Endothelial cell of umbilical vein (primary cell): Measurements from ENCODE around the gene COL7A1. TPM values are rescaled to one million over a fixed set of nuclear protein-coding genes. Genes with fewer than 3 reads are reported as not detected.

ENCODE experiments used
- BruUV-seq: library from RNA; stranded (reverse); fragments of 400-500 nt; replicated peaks from 2 replicates; lab custom pipeline; 2021; lab: Mats Ljungman, UMichigan
- CTCF ChIA-PET: fragments of 300-600, 350-600 bp; sonication (Branson Sonifier 250); formaldehyde crosslinking; loops from one replicate; lab custom pipeline; 2021; ENCODE audit warnings: antibody characterized with exemption, inconsistent platforms; lab: Charles Lee
- POLR2A ChIA-PET: fragments of 300-600, 350-600 bp; sonication (Branson Sonifier 250); formaldehyde crosslinking; loops from one replicate; lab custom pipeline; 2021; ENCODE audit warnings: antibody characterized with exemption, inconsistent platforms; lab: Charles Lee
- DNase-seq: peaks from one replicate; pipeline ENCODE4 v3.0.0-alpha.2; 2011; ENCODE audit warnings: low read depth, low spot score
- FAIRE-seq: peaks from 2 replicates; lab custom pipeline; 2011; peaks lifted over from hg19 to GRCh38; lab: Jason Lieb, UNC
- H2AFZ ChIP-seq: 2 replicates; pipeline ENCODE4 v1.6.0; 2012; ENCODE audit warnings: low read depth, low read length, control low read depth, inconsistent platforms
- H3K27ac ChIP-seq: 2 replicates; pipeline ENCODE4 v1.5.1; 2011; ENCODE audit warnings: low read depth, mild to moderate bottlenecking, control low read depth, low read length, moderate library complexity; ENCODE audit not compliant: insufficient read depth
- H3K27me3 ChIP-seq, 2 experiments: 2 replicates each; pipeline versions ENCODE4 v1.6.0 to v1.6.1; 2011; ENCODE audit warnings: low read length in 2 of 2, mixed read lengths in 1 of 2; ENCODE audit not compliant: control insufficient read depth in 2 of 2, insufficient read depth in 2 of 2
- H3K36me3 ChIP-seq, 2 experiments: 2 replicates in 1 of 2; 3 replicates in 1 of 2; pipeline ENCODE4 v1.5.1; 2011; ENCODE audit warnings: low read length in 2 of 2, mild to moderate bottlenecking in 1 of 2, moderate library complexity in 1 of 2; ENCODE audit not compliant: control insufficient read depth in 2 of 2, insufficient read depth in 2 of 2; ENCODE audit errors: extremely low read depth in 1 of 2
- H3K4me1 ChIP-seq: 3 replicates; pipeline ENCODE4 v1.5.1; 2011; ENCODE audit warnings: mild to moderate bottlenecking, low read length; ENCODE audit not compliant: control insufficient read depth, insufficient read depth; ENCODE audit errors: extremely low read depth
- H3K4me2 ChIP-seq: 2 replicates; pipeline ENCODE4 v1.6.1; 2011; ENCODE audit warnings: low read length, control low read depth, mixed read lengths; ENCODE audit not compliant: insufficient read depth
- H3K4me3 ChIP-seq, 3 experiments: fragments of 200-600 bp in 1 of 3; sonication (generic), shearing (Covaris generic) in 1 of 3; replicated peaks in 1 of 3; 2 replicates each; pipeline ENCODE4 v1.5.1; 2011 to 2016; ENCODE audit warnings: control low read depth in 3 of 3, low read length in 3 of 3, mild to moderate bottlenecking in 2 of 3, inconsistent platforms in 1 of 3, low read depth in 1 of 3, moderate library complexity in 1 of 3; ENCODE audit not compliant: insufficient read depth in 1 of 3
- H3K79me2 ChIP-seq: 2 replicates; pipeline ENCODE4 v1.6.0; 2012; ENCODE audit warnings: low read length, inconsistent platforms; ENCODE audit not compliant: control insufficient read depth, insufficient read depth
- H3K9ac ChIP-seq: replicated peaks from 2 replicates; pipeline ENCODE3; 2011; ENCODE audit warnings: low read length, control low read depth; ENCODE audit not compliant: insufficient read depth; ENCODE audit errors: extremely low read depth
- H3K9me1 ChIP-seq: replicated peaks from 3 replicates; pipeline ENCODE4 v1.6.0; 2011; ENCODE audit warnings: mild to moderate bottlenecking, low read length; ENCODE audit not compliant: control insufficient read depth, insufficient read depth; ENCODE audit errors: extremely low read depth
- H3K9me3 ChIP-seq: replicated peaks from 2 replicates; pipeline ENCODE4 v1.5.1; 2012; ENCODE audit warnings: low read length, inconsistent platforms; ENCODE audit not compliant: control insufficient read depth, insufficient read depth
- H4K20me1 ChIP-seq: replicated peaks from 2 replicates; pipeline ENCODE3; 2011; ENCODE audit warnings: mild to moderate bottlenecking, low read length; ENCODE audit not compliant: control insufficient read depth, insufficient read depth; ENCODE audit errors: extremely low read depth
- GATA2 ChIP-seq: IDR thresholded peaks from 2 replicates; pipeline ENCODE4 v1.7.0; 2011; ENCODE audit warnings: low read depth, mild to moderate bottlenecking, moderate library complexity, mixed read lengths, low read length; ENCODE audit not compliant: insufficient read length, insufficient read depth
- JUN ChIP-seq: IDR thresholded peaks from 2 replicates; pipeline ENCODE4 v1.6.1; 2011; ENCODE audit warnings: borderline replicate concordance, low read depth; ENCODE audit not compliant: insufficient read length, insufficient read depth
- MYC ChIP-seq: IDR thresholded peaks from one replicate; pipeline ENCODE4 v1.6.1; 2011; ENCODE audit warnings: mild to moderate bottlenecking, low read depth, low read length
- POLR2A ChIP-seq: IDR thresholded peaks from 2 replicates; pipeline ENCODE4 v1.6.1; 2012; ENCODE audit warnings: low read depth, mild to moderate bottlenecking, control low read depth, low read length
- POLR2AphosphoS5 ChIP-seq: IDR thresholded peaks from 2 replicates; pipeline ENCODE4 v1.6.1; 2012; ENCODE audit warnings: low read depth, mild to moderate bottlenecking, control low read depth, low read length, moderate library complexity; ENCODE audit not compliant: insufficient read depth
- dilution Hi-C: fragments of 300-500 bp; cut with MboI; formaldehyde crosslinking; loops from one replicate; pipeline ENCODE4 v1.15.0; 2019; ENCODE audit warnings: low sequenced_read_pairs; ENCODE audit not compliant: extremely low pct_ligation_motif_present
- intact Hi-C: fragments of 100-400 bp; cut with micrococcal nuclease; formaldehyde crosslinking; loops from one replicate; pipeline ENCODE4 v1.10.0; 2022
- polyA plus RNA-seq, 4 experiments: library from polyadenylated mRNA; depleted of rRNA in 3 of 4; stranded (reverse) in 3 of 4; unstranded in 1 of 4; fragments of >200 nt; gene quantifications; 2 replicates each; pipeline versions ENCODE4 v1.2.1 to v1.2.3, GENCODE V29; 2011 to 2012; ENCODE audit warnings: missing spikeins in 1 of 4
- total RNA-seq: library from RNA; stranded (reverse); gene quantifications from 2 replicates; pipeline ENCODE4 v1.2.3, GENCODE V29; 2021
- TF ChIP-seq, protein P1 (sequence below): IDR thresholded peaks from 2 replicates; pipeline ENCODE4 v1.6.1; 2011; ENCODE audit not compliant: insufficient read depth, insufficient read length
- TF ChIP-seq, protein P2 (sequence below), 2 donors: IDR thresholded peaks; 1 replicate in 1 of 2; 2 replicates in 1 of 2; pipeline ENCODE4 v1.5.1; 2011; ENCODE audit warnings: low read length in 2 of 2, mild to moderate bottlenecking in 2 of 2, moderate library complexity in 2 of 2, control low read depth in 1 of 2, inconsistent platforms in 1 of 2, low read depth in 1 of 2; ENCODE audit not compliant: insufficient read depth in 1 of 2; ENCODE audit errors: extremely low read depth in 1 of 2

The COL7A1 gene
- total and polyA plus RNA-seq, 2 donors (not counting 3 experiments of a cell fraction or from before 2014, with no cell fraction given), result 0.55 to 1.9 TPM

DNA sequence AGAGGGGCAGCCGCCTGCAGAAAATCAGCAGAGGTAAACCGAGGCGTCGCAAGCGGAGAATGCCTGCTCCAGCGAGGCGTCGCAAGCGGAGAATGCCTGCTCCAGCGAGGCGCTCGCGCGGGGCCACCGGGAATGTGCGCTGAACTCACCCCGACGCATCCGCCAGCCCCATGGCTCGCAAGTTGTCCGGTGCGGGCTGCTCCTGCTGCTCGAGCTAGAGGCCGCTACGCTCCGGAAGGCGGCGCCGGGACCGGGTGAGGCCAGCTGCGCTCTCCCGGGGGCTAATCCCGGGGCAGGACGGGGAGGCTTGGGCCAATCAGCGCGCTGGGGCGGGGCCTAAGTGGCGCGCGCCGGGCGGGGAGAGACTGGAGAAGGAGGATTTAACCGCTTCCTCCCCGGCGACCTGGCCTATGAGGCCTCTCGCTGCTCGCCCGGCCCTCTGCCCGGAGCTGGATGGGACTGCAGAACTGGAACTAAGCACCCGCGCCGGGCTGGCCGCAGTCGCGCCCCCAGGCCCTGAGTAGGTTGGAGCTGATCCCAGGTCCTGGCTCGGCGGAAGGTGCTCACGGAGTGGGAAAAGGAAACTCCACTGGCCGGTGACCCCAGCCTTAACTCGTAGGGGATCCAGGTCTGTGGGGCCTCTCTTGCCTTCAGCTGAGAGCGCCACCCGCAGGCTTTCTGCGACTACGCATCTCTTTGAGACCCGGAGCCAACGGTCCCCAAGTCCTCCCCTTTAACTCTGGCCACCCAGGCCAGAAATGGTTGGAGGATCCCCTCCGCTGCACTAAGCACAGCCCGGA lies 40.3 kb upstream of the COL7A1 start, which contains the start of gene SLC26A6:
Gene SLC26A6, minus strand, starts transcription at position 240 of the 800 bp plus-strand sequence. Its CDS starts 68 bp downstream, at position 172.
- peak within 1 kb of the TSS; percentile 57 for H3K9ac ChIP-seq
- CTCF ChIA-PET, result interaction anchor here (0.7 to 4.5 kb wide), 21 partner anchors 11 to 235 kb away, joined by 3 to 32 read pairs (median 5); partner anchors contain the start of genes CELSR3, PFKFB4 and UQCRC1
- POLR2A ChIA-PET, result interaction anchor here (1.1 kb wide), 1 partner anchor 20 kb away, joined by 6 read pairs; no protein-coding TSS in a partner anchor

More for the DNA sequence above, 40.3 kb upstream of the COL7A1 start, which contains the start of gene SLC26A6:
- Histone ChIP-seq H3K79me2 (no peaks in the 10 kb centered on the region), H3K27me3 (no peaks in the 10 kb centered on the region), H3K4me1 (peaks cover 17% of the 10 kb centered on the region), H3K36me3 (peaks cover 0 to 15% of the 10 kb centered on the region in 2 experiments), H2AFZ (peak within 1 kb of the TSS; percentile 84), H3K4me2 (peak within 1 kb of the TSS; percentile 83), H3K27ac (peak within 1 kb of the TSS; percentile 32), H3K9me3 (no peaks in the 10 kb centered on the region), H4K20me1 (no peaks in the 10 kb centered on the region), H3K4me3 (peak within 1 kb of the TSS; percentile 70 to 93 (median 76)), H3K9me1 (no peaks in the 10 kb centered on the region)
- FAIRE-seq (peak; percentile 99), DNase-seq (peak; percentile 98)
- BruUV-seq, result no TSS peak
- TF ChIP-seq, protein P1, sequence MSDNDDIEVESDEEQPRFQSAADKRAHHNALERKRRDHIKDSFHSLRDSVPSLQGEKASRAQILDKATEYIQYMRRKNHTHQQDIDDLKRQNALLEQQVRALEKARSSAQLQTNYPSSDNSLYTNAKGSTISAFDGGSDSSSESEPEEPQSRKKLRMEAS, result peak; percentile 3
- TF ChIP-seq POLR2AphosphoS5 (peak; percentile 76), POLR2A (peak; percentile 73), GATA2 (no peak), MYC (no peak), JUN (no peak)
- TF ChIP-seq, protein P2, sequence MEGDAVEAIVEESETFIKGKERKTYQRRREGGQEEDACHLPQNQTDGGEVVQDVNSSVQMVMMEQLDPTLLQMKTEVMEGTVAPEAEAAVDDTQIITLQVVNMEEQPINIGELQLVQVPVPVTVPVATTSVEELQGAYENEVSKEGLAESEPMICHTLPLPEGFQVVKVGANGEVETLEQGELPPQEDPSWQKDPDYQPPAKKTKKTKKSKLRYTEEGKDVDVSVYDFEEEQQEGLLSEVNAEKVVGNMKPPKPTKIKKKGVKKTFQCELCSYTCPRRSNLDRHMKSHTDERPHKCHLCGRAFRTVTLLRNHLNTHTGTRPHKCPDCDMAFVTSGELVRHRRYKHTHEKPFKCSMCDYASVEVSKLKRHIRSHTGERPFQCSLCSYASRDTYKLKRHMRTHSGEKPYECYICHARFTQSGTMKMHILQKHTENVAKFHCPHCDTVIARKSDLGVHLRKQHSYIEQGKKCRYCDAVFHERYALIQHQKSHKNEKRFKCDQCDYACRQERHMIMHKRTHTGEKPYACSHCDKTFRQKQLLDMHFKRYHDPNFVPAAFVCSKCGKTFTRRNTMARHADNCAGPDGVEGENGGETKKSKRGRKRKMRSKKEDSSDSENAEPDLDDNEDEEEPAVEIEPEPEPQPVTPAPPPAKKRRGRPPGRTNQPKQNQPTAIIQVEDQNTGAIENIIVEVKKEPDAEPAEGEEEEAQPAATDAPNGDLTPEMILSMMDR (IDR thresholded peaks at IDR 0.05; ENCODE audit: extremely low read depth in 1 of 2, insufficient read depth in 1 of 2, low read depth in 1 of 2, low read length in 2 of 2), result peak; percentile 62 to 76
- dilution Hi-C loops (no loop called here), intact Hi-C loops (loop anchor here (1.0 to 2.0 kb wide), 8 partner anchors 21 to 447 kb away; partner anchors contain the start of genes CDC25A, IP6K2 and UQCRC1)
